OCI-M2 (cell line): ENCODE data around the gene SOWAHD.
"Not testable (repeated sequence)": the region's sequence is repeated elsewhere in the genome, so short reads cannot be mapped to it uniquely, and the experiment has no call there.

Experiments used
- DNase-seq: peaks from one replicate; lab custom pipeline; 2025; ENCODE audit not compliant: unreplicated experiment; lab: John Stamatoyannopoulos, UW

Gene SOWAHD

DNA sequence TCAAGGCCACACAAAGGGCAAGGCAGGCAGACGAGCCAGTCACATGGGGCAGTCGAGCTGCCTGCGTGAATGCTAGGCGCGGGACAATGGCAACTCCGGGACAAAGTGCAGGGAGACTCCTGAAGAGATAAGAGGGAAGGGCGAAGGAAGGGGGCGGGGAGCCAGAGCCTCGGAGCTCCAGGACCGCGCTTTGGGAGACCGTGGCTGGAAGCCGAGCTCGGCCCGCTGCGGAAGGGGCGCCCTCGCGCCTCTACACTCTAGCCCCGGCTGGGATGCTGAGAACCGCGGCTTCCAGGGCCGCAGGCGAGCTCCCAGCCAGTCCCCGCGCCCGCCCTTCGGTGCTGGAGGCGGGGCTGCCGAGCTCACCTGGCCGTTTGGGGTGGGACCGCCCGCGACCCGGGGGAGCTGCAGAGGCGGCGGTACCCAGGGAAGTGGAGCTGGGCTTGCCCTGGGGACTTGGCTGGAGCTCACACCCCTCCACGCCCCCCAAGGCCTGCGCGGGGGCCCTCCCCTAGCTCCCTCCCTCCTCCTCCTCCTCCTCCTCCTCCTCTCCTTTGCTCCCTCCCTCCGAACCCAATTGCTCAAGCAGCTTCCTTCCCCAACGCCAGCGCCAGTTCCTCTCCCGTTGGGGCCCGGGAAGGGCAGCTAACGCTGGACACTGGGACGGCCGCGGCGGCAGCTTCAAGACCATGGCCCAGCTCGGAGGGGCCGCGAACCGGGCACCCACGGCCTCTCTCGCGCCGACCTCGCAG is at the start of gene SOWAHD:
SOWAHD (plus strand) TSS at position 610 of the 752 bp plus-strand sequence; CDS start at position 690, 80 bp downstream.
- DNase-seq, result no peak

DNA sequence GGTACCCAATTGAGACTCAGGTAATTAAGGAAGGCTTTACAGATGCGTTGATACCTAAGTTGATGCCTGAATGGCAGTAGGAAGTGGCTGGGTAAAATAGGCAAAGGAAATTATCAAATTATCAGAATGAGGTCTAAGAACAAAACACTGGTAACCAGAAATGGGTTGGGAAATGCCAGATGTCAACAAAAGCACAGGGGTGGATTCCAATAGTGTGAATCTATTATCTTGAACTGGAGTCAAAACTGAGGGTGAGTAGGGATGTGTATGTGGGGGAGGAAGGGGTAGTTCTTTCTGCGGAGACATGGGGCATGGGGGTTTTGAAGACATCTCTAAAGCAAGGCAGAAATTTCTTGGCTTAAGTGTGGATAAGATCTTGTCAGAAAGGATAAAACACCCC is 49.5 kb upstream of the SOWAHD start:
- DNase-seq, result no peak

- DNase-seq, result no peak
Measured at GRCh38 chrX:119709630-119710029, 48.8 kb upstream of the SOWAHD start.

- no peak for DNase-seq
Measured at GRCh38 chrX:119721487-119721886, 36.9 kb upstream of the SOWAHD start.

DNA sequence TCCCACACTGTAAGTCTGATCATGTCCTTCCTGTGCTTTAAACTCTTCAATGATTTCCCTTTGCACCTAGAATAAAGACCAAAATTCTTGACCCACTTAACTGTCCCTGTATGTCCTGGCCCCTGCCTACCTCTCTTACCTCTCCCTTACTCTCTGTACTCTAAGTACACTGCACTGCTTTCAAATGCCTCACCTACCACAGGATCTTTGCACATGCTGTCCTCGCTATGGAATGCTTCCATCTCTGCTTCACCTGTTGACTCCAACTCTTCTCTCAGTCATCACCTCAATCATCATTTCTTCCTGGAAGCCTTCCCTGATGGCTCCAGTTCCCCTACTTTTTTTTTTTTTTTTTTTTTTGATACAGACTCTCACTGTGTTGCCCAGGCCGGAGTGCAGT is 36.5 kb upstream of the SOWAHD start:
- DNase-seq, result no peak

DNA sequence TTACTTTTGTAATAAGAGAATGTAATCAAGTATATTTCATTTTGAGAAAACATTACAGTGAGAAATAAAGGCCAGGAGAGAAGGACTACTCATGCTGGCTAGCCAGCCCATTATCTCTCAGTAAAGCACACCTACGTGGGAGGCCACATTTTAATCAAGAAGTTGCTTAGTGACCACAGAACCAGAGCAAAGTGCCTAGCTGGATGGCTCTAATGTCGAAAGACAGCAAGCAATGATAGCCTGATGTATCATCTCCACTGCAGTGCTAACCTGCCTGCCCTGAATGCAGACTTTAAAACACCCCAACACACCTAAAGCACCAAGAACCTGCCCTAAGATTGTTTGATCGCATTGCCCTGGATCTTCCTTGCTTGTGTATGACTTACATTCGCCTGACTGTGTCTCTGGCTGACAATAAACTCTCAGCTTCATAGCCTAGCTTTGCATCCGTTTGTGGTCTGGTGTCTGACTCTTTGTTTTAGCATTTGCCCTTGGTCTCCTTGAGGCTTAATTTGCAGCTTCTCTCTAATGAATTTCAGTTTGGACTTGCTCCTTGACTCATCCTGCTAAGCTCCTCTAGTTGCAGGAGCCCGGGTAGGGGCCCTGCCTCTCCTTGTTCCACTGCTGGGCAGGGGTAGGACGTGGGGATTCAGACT is 31.4 kb upstream of the SOWAHD start:
- no peak for DNase-seq

DNA sequence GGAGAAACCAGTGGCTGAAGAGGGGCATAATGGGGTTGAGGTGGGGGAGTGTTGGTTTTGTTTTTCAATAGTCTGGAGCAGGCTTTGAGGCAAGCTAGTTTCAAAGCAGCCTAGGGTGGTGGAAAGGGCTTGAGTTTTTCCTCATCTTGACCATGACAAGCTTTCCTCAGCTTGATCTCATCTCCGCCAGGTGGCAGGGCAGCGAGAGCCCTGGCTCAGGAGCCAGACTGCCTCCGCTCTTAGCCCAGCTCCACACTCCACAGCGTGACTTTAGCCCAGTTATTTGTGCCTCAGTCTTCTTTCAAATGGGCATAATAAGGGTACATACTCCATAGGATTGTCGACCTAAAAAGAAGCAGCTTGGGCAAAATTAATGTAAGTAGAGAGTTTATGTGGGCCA is 29.9 kb upstream of the SOWAHD start:
- no peak for DNase-seq

GRCh38 chrX:119729408-119730201 is 28.8 kb upstream of the SOWAHD start:
- no peak for DNase-seq

GRCh38 chrX:119734897-119735339 is 23.5 kb upstream of the SOWAHD start:
- no peak for DNase-seq

- DNase-seq, result no peak
Measured at GRCh38 chrX:119735467-119735866, 22.9 kb upstream of the SOWAHD start.

DNA sequence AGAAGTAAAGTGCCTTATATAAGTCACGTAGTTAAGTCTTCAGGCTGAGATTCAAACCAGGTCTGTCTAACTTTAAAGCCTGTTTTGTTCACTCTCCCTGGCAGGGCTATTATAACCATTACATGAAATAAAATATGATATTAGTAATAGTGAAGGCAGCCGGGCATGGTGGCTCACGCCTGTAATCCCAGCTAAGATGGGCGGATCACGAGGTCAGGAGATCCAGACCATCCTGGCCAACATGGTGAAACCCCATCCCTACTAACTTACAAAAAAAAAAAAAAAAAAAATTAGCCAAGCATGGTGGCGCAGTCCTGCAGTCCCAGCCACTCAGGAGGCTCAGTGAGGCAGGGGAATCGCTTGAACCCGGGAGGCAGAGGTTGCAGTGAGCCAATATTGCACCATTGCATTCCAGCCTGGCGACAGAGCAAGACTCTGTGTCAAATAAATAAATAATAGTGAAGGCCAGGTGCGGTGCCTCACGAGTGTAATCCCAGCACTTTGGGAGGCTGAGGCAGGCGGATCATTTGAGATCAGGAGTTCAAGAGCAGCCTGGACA is 22.1 kb upstream of the SOWAHD start:
- DNase-seq, result no peak

DNA sequence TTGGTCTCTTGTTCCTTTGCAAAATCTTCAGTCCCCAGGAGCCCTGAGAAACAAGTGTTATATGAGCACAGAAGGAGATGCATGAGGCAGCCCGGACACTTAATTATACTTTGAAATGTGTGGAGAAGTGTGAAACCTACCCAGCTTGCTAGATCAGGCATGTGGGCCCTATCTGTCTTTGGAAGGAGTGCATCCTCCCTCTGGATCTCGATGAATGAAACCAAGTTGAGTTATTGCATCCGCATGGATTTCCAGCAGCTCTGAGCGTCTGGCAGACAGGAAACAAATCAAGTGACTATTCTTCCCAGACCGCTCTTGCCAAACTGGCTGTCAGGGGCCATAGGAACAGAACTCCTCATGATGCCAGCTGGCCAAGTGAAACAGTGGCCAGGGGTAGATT is 19.6 kb upstream of the SOWAHD start:
- no peak for DNase-seq

- DNase-seq, result no peak
Measured at GRCh38 chrX:119745283-119745848, 13.0 kb upstream of the SOWAHD start.

DNA sequence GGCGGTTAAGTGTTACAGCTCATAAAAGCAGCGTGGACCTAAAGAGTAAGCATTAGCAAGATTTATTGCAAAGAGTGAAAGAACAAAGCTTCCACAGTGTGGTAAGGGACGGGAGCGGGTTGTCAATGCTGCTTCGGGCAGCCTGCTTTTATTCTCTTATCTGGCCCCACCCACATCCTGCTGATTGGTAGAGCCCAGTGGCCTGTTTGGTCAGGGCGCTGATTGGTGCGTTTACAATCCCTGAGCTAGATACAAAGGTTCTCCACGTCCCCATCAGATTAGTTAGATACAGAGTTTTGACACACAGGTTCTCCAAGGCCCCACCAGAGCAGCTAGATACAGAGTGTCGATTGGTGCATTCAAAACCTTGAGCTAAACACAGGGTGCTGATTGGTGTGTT is 8.3 kb upstream of the SOWAHD start:
- DNase-seq, result not testable (repeated sequence)

GRCh38 chrX:119750751-119751150 is 7.6 kb upstream of the SOWAHD start:
- DNase-seq, result not testable (repeated sequence)

- DNase-seq, result no peak
Measured at GRCh38 chrX:119753001-119753400, 5.4 kb upstream of the SOWAHD start.

DNA sequence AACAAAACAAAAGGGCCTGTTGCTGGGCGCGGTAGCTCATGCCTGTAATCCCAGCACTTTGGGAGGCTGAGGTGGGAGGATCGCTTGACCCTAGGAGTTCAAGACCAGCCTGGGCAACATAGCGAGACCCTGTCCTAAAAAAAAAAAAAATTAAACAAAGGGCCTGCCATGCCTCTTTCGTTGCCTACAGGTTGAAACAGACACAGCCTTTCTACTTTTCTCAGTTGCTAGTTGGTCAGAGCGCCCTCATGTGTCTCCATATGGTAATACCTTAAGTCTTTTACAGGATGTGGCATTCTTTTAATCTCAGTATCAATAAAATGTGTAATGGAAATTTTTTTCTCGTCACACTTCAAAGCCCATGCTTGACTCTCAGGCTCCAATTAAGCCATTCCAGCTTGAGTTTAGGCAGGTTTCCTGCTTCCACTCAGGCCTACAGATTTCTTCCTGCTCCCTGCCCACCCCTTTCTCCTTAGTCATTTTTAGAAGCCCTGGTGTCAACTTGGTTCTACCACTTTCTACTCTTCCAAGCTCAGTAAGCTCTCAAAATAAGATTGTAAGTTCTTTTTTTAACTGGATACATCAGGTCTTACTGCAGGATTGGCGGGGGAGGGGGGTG is 4.6 kb upstream of the SOWAHD start:
- no peak for DNase-seq

DNA sequence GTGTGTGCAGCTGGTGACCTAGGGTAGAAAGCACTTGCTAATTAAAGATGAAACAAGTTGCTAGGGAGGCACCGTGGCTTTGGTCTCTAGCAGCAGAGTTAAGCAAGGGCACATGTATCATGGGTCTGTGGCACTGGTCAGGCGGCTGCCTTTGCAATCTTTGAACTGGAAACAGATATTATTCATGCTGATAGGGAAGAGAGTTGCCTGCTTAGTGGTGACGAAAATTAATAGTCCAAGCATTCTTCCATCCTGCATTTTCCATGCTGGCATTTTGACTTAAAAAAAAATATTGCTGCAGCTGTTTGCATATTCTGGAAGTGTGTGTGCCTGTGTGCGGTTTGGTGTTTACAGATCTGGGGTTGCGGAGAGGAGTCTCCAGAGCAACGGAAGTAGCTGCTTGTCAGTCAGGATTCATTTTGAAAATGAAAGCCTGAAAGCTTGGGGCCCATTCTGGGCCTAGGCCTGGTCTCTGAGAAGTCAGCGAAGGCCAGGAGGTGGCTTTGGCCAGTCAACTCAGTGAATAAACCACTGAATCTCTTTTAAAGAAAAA is 2.3 kb upstream of the SOWAHD start:
- no peak for DNase-seq

DNA sequence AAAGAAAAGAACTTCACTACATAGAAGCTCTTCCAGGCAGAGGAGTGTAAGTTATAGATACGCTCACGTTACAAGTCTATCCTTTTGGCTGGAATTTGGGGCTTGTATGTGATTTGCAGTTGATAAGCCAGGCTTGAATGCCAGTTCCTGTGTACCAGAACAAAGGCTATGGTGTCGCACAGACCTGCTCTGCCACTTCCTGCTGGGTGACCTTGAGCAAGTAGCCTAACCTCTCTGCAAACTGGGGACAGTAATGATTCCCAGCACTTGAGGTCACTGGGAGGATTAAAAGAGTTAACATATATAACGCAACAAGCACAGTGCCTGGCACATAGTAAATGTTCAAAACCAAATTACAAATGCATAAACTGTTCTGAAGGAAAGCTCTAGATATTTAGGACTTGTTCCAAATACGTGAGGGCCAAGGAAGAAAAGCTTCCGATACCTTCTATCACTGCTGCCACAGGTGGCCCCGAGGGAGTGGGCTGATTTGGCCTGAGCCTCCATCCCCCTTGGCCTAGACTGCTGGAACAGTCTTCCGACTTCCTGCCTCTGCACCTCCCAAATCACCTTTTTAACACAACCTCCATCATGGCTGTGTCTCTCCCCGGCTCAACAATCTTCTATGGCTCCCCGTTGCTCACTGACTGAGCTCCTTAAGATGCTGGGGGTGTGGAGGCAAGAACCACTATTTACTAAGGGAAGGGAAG is 1.3 kb upstream of the SOWAHD start:
- no peak for DNase-seq

DNA sequence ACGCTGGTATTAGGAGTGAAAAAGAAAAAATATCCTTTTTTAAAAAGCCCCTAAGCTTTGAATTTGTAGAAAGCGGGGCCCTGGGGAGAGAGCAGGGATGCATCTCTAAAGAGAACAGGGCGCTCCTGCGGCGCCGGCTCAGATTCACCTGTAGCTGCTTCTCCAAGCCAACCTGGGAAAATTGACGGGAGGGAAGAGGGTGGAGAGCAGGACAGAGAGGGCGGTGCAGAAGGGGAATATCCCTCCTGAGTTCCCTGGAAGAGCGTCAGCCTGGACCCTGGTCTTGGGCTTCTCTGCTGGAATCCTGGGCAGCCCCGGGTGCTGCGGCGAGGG is 776 bp upstream of the SOWAHD start:
- no peak for DNase-seq
